ENCODE measurements around the gene OTUD3. TPM values are rescaled to one million over a fixed set of nuclear protein-coding genes. Genes with fewer than 3 reads are reported as not detected.

OTUD3 gene
- total and polyA plus RNA-seq, 2 experiments from 2014 or later: 1.8 to 3.2 TPM

DNA sequence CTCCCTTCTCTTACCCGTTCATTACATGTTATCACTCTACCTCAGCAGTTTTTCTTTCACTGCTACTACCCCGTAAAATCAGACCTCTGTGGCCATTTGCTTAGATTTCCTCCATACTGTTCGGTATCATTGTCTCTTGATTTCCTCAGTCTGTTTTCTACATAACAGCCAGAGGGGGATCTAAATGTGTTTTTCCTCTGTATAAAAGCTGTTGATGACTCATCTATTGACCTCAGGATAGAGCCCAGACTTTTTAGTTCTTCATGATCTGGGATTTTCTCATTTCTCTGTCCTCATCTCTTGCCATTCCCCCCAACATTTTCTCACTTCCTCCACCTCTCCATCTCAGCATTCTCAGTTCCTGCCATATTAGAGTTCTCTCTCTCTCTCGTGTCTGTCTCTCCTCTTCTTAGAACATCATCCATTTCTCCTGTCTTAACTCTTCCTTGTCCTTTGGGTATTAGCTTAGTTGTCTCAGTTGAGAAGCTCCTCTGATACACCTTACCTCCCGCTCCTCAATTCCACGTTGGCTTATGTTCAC is 10.5 kb downstream of the OTUD3 start:
- WGBS, 2 experiments (ENCODE audit: low coverage in 1 of 2, low lambda C conversion rate in 2 of 2, missing lambda C conversion rate in 2 of 2): 80 to 82% methylated on average over 6 of the region's 6 CpGs
- Histone ChIP-seq H3F3A (ENCODE audit: insufficient read depth) (peaks cover 3% of the 10 kb centered on the region; the same call in 1 of the 2 replicates), H3K27me3 (replicated peaks; ENCODE audit: insufficient read depth) (no peaks in the 10 kb centered on the region), H3K4me3 (no peak overlapping the region), H2AFZ (no peak overlapping the region), H3K79me2 (ENCODE audit: insufficient read depth) (peaks cover 98% of the 10 kb centered on the region), H3K9me3 (ENCODE audit: low read depth) (no peaks in the 10 kb centered on the region), H3K9me2 (ENCODE audit: insufficient read depth) (no peaks in the 10 kb centered on the region), H4K20me1 (ENCODE audit: insufficient read depth) (peaks cover 6% of the 10 kb centered on the region; the same call in 1 of the 2 replicates), H3K4me2 (ENCODE audit: unreplicated experiment) (no peak overlapping the region), H3K36me3 (ENCODE audit: low read depth) (peaks cover 32% of the 10 kb centered on the region; the same call in 1 of the 2 replicates), H3K4me1 (ENCODE audit: insufficient read depth) (peaks cover 13% of the 10 kb centered on the region), H3K27ac (no peak overlapping the region), H3K9ac (no peak overlapping the region)
- DNase-seq: peak; percentile 40
- TF ChIP-seq EZH2phosphoT487 (IDR thresholded peaks at IDR 0.05; ENCODE audit: insufficient read depth, low read depth) (no peak), EZH2 (IDR thresholded peaks at IDR 0.05; ENCODE audit: insufficient read depth, poor library complexity, severe bottlenecking) (no peak)
- in situ Hi-C loops (cut with MboI): no loop called here

DNA sequence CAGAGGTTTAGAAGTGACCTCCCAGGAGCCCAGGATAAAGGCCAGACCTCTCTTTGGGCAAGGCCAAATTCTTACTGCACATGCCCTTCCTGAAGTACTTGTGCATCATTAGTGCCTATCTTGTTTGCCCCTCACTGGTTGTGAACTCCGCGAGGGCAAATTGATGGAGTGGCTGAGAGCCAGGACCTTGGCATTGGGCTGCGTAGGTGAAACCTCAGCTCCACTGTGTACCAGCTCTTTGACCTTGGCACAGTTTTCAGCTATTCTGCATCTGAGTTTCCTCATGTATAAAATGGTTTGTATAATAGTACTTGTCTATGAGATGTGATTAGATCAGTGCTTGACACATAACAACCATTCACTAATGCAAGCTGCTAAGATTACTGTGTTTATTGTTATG is 11.5 kb downstream of the OTUD3 start:
- Histone ChIP-seq H3K4me1 (ENCODE audit: insufficient read depth) (peaks cover 13% of the 10 kb centered on the region), H3K79me2 (ENCODE audit: insufficient read depth) (peaks cover 93% of the 10 kb centered on the region), H3K4me2 (ENCODE audit: unreplicated experiment) (no peak overlapping the region), H3F3A (ENCODE audit: insufficient read depth) (peaks cover 3% of the 10 kb centered on the region; the same call in 1 of the 2 replicates), H3K4me3 (no peak overlapping the region), H3K9me2 (ENCODE audit: insufficient read depth) (no peaks in the 10 kb centered on the region), H3K36me3 (ENCODE audit: low read depth) (peaks cover 38% of the 10 kb centered on the region), H3K9me3 (ENCODE audit: low read depth) (no peaks in the 10 kb centered on the region), H2AFZ (no peak overlapping the region), H3K27ac (no peak overlapping the region), H3K27me3 (replicated peaks; ENCODE audit: insufficient read depth) (no peaks in the 10 kb centered on the region), H4K20me1 (ENCODE audit: insufficient read depth) (peaks cover 6% of the 10 kb centered on the region; the same call in 1 of the 2 replicates), H3K9ac (no peak overlapping the region)
- 100% methylated on average over 3 of the region's 3 CpGs for WGBS, 2 experiments (ENCODE audit: low coverage in 1 of 2, low lambda C conversion rate in 2 of 2, missing lambda C conversion rate in 2 of 2)
- no peak for DNase-seq
- TF ChIP-seq EZH2phosphoT487 (IDR thresholded peaks at IDR 0.05; ENCODE audit: insufficient read depth, low read depth): no peak
- no peak for TF ChIP-seq EZH2 (IDR thresholded peaks at IDR 0.05; ENCODE audit: insufficient read depth, poor library complexity, severe bottlenecking)
- in situ Hi-C loops (cut with MboI): no loop called here

DNA sequence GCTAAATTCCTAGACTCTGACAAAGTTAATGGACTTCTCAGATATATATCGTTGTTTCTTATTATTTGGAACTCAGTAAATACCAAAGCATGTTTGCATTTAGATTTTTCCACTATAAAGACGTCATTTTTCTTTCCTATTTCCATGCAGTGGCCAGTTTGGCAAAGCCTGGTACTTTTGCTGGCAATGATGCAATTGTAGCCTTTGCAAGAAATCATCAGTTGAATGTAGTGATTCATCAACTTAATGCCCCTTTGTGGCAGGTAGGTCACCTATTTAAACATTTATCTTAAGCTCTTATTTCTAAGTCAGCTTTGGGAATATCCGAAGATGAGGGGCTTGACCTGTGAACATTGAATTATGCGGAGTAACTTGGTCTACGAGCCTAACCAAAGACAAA is 12.0 kb downstream of the OTUD3 start:
- H2AFZ ChIP-seq: no peak overlapping the region
- no peaks in the 10 kb centered on the region for H3K27me3 ChIP-seq (replicated peaks; ENCODE audit: insufficient read depth)
- peaks cover 43% of the 10 kb centered on the region for H3K36me3 ChIP-seq (ENCODE audit: low read depth)
- peak; percentile 38 for DNase-seq
- H4K20me1 ChIP-seq (ENCODE audit: insufficient read depth): peaks cover 6% of the 10 kb centered on the region; the same call in 1 of the 2 replicates
- H3K4me1 ChIP-seq (ENCODE audit: insufficient read depth): peaks cover 8% of the 10 kb centered on the region
- no peak for TF ChIP-seq EZH2phosphoT487 (IDR thresholded peaks at IDR 0.05; ENCODE audit: insufficient read depth, low read depth)
- no peak for TF ChIP-seq EZH2 (IDR thresholded peaks at IDR 0.05; ENCODE audit: insufficient read depth, poor library complexity, severe bottlenecking)
- H3K9me3 ChIP-seq (ENCODE audit: low read depth): no peaks in the 10 kb centered on the region
- H3K4me2 ChIP-seq (ENCODE audit: unreplicated experiment): no peak overlapping the region
- in situ Hi-C loops (cut with MboI): no loop called here
- peaks cover 89% of the 10 kb centered on the region for H3K79me2 ChIP-seq (ENCODE audit: insufficient read depth)
- WGBS, 2 experiments (ENCODE audit: low coverage in 1 of 2, low lambda C conversion rate in 2 of 2, missing lambda C conversion rate in 2 of 2): 85 to 91% methylated on average over 5 of the region's 5 CpGs
- H3K27ac ChIP-seq: no peak overlapping the region
- no peak overlapping the region for H3K9ac ChIP-seq
- H3F3A ChIP-seq (ENCODE audit: insufficient read depth): peaks cover 3% of the 10 kb centered on the region; the same call in 1 of the 2 replicates
- no peak overlapping the region for H3K4me3 ChIP-seq
- H3K9me2 ChIP-seq (ENCODE audit: insufficient read depth): no peaks in the 10 kb centered on the region

DNA sequence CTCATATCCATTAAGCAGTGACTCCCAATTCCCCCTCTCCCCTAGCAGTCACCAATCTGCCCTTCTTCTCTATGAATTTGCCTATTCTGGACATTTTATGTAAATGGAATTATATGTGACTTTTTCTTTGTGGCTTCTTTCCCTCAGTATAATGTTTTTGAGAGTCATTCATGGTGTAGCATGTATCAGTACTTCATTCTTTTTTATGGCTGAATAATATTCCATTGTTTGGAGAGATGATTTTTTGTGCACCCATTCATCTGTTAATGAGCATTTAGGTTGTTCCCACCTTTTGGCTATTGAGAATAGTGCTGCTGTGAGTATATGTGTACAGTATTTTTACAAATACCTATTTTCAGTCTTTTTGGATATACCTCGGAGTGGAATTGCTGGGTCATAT is 19.5 kb downstream of the OTUD3 start:
- no peak for DNase-seq
- TF ChIP-seq EZH2phosphoT487 (IDR thresholded peaks at IDR 0.05; ENCODE audit: insufficient read depth, low read depth) (no peak), EZH2 (IDR thresholded peaks at IDR 0.05; ENCODE audit: insufficient read depth, poor library complexity, severe bottlenecking) (no peak)
- Histone ChIP-seq H3K4me1 (ENCODE audit: insufficient read depth) (peaks cover 7% of the 10 kb centered on the region; the same call in 1 of the 2 replicates), H3K9ac (no peak overlapping the region), H3K79me2 (ENCODE audit: insufficient read depth) (peaks cover 45% of the 10 kb centered on the region; the same call in 1 of the 2 replicates), H3K4me2 (ENCODE audit: unreplicated experiment) (no peak overlapping the region), H4K20me1 (ENCODE audit: insufficient read depth) (no peaks in the 10 kb centered on the region), H3K27ac (no peak overlapping the region), H2AFZ (no peak overlapping the region), H3K9me2 (ENCODE audit: insufficient read depth) (no peaks in the 10 kb centered on the region), H3F3A (ENCODE audit: insufficient read depth) (no peaks in the 10 kb centered on the region), H3K27me3 (replicated peaks; ENCODE audit: insufficient read depth) (no peaks in the 10 kb centered on the region), H3K4me3 (no peak overlapping the region), H3K36me3 (ENCODE audit: low read depth) (peaks cover 53% of the 10 kb centered on the region), H3K9me3 (ENCODE audit: low read depth) (no peaks in the 10 kb centered on the region)
- in situ Hi-C loops (cut with MboI): no loop called here
- 88 to 100% methylated on average over 1 of the region's 1 CpG for WGBS, 2 experiments (ENCODE audit: low coverage in 1 of 2, low lambda C conversion rate in 2 of 2, missing lambda C conversion rate in 2 of 2)

All from GM23248 (cell line).